ENCODE results near the gene BCKDK. TPM values are rescaled to one million over a fixed set of nuclear protein-coding genes. Genes with fewer than 3 reads are reported as not detected.
"Not testable (repeated sequence)": the region's sequence is repeated elsewhere in the genome, so short reads cannot be mapped to it uniquely, and the experiment has no call there.

BCKDK gene
- total RNA-seq, 2 donors from 2014 or later, result 34.6 to 36.3 TPM

DNA sequence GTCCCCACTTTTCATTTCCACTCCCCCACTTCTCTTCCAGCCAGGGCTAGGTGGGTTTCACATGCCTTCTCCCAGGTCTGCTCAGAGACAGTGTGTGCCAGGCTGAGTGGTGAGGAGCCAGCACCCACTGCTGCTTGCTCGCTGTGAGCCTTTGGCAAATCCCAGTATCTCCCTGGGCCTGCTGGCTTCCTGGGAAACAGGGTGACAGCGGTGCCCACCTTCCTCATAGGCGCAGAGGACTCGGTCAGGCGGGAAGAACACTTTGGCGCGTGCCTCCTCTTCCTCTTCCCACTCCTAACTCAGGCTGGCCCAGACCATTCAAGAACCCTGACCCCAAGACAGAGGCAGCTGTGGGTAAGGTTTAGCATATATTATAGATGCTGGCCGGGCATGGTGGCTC is 19.0 kb upstream of the BCKDK start:
- ATAC-seq (no peak), DNase-seq (no peak)
- intact Hi-C loops (cut with DNase I, micrococcal nuclease), result no loop called here

GRCh38 chr16:31090540-31090939 is 17.6 kb upstream of the BCKDK start:
- intact Hi-C loops (cut with DNase I, micrococcal nuclease), result no loop called here
- no peak for DNase-seq
- ATAC-seq, result no peak

DNA sequence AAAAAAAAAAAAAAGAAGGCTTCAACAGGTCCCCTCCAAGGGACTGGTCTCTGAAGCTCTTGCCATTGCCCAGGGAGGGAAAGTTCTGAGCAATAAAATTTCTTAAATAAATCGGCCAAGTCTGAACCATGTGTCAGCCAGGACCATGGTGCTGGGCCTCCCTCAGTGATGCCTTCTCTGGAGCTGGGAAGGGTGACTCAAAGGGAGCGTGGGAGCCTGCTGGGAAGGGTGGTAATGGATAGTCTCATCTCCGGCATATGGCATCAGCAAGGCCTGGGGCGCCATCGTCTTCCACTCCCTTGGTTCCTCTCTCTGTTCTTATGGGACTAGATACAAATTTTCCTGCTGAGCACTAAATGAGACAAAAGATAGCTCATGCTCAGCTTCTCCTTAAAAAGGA is 15.9 kb upstream of the BCKDK start:
- ATAC-seq, result no peak
- intact Hi-C loops (cut with DNase I, micrococcal nuclease), result no loop called here
- DNase-seq, result no peak

GRCh38 chr16:31093132-31093703 is 15.0 kb upstream of the BCKDK start:
- intact Hi-C loops (cut with DNase I, micrococcal nuclease), result no loop called here
- ATAC-seq (no peak), DNase-seq (no peak)

DNA sequence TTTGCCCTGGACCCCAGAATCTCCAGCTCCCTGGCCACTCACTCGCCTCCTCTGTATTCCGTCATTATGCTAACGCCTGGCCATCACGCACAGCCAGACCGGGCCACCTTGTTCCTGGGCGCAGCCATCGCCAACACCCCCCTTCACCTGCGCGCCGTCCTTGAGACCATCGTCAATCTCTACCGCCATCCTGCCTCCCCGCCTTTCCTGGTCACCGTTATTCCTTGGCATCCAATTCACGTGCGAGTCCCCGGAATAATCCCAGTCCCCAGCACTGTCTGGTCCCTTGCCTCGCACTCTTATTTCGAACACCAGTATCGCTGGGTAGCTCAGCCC is 14.1 kb upstream of the BCKDK start:
- DNase-seq (no peak), ATAC-seq (peak; percentile 10)
- intact Hi-C loops (cut with DNase I, micrococcal nuclease), result no loop called here

GRCh38 chr16:31094424-31095120 is 13.6 kb upstream of the BCKDK start, which contains the start of gene VKORC1:
Gene VKORC1 (minus strand): TSS chr16:31094797. CDS start chr16:31094729, 68 bp downstream.
- DNase-seq (peak; percentile 94 to 96), ATAC-seq (peak; percentile 92)
- intact Hi-C loops (cut with DNase I, micrococcal nuclease), result no loop called here

- ATAC-seq (no peak), DNase-seq (no peak)
- intact Hi-C loops (cut with DNase I, micrococcal nuclease), result no loop called here
Observed at GRCh38 chr16:31099860-31100638, 8.1 kb upstream of the BCKDK start.

GRCh38 chr16:31100876-31101641 is 7.1 kb upstream of the BCKDK start:
- DNase-seq; ATAC-seq; intact Hi-C loops (cut with DNase I, micrococcal nuclease): not testable (repeated sequence)

GRCh38 chr16:31105677-31106213 is 2.4 kb upstream of the BCKDK start:
- peak; percentile 86 to 87 for DNase-seq
- ATAC-seq, result peak; percentile 77
- intact Hi-C loops (cut with DNase I, micrococcal nuclease), result no loop called here

- DNase-seq (no peak), ATAC-seq (no peak)
- intact Hi-C loops (cut with DNase I, micrococcal nuclease), result no loop called here
Observed at GRCh38 chr16:31106509-31107464, 1.4 kb upstream of the BCKDK start.

GRCh38 chr16:31107465-31107867 is 720 bp upstream of the BCKDK start:
- intact Hi-C loops (cut with DNase I, micrococcal nuclease), result no loop called here
- DNase-seq (no peak), ATAC-seq (no peak)

GRCh38 chr16:31108794-31109558 is 790 bp downstream of the BCKDK start:
- DNase-seq (no peak), ATAC-seq (peak; percentile 12)
- intact Hi-C loops (cut with DNase I, micrococcal nuclease), result no loop called here

DNA sequence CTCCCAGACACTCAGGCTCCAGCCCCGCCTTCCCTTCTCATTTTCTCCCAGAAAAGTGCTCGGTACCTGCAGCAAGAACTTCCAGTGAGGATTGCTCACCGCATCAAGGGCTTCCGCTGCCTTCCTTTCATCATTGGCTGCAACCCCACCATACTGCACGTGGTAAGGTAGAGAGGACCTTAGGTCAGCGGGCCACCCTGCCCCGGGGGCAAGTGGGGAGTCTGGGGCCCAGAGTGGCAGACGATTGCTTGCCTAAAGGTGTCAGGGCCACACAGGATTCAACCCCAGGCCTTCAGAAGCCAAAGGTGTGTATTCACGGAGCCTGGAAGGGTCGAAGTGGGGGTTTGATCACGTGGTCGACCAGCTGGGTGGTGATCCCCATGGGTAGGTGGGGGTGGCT is 1.4 kb downstream of the BCKDK start:
- DNase-seq (no peak), ATAC-seq (no peak)
- intact Hi-C loops (cut with DNase I, micrococcal nuclease), result no loop called here

DNA sequence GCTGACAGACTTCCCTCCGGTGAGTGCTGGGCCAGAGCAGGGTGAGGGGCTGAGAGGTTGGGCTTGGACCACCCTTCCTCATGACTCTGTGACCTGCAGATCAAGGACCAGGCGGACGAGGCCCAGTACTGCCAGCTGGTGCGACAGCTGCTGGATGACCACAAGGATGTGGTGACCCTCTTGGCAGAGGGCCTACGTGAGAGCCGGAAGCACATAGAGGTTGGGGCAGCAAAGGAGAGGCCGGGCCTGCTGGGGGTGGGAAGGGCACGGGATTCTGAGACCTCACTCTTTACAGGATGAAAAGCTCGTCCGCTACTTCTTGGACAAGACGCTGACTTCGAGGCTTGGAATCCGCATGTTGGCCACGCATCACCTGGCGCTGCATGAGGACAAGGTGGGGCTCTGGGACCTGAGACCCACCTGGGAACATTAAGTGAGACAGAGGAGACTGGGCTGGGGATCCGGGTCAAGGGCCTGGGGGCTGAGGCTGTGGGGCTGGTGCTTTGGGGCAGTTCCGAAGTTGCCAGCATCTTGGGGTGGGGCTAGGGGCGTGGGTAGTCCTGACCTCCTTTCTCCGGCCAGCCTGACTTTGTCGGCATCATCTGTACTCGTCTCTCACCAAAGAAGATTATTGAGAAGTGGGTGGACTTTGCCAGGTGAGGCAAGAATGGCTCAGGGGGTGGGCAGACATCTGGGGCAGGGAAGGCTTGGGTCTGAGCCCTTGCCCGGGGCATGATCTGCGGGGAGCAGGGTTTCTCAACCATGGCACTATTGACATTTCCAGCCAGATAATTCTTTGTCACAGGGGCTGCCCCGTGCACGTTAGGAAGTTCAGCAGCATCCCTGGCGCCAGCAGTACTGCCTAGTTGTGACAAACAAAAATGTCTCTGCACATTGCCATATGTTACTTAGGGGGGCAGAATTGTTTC is 2.2 kb downstream of the BCKDK start:
- no peak for DNase-seq
- ATAC-seq, result no peak
- intact Hi-C loops (cut with DNase I, micrococcal nuclease), result no loop called here

DNA sequence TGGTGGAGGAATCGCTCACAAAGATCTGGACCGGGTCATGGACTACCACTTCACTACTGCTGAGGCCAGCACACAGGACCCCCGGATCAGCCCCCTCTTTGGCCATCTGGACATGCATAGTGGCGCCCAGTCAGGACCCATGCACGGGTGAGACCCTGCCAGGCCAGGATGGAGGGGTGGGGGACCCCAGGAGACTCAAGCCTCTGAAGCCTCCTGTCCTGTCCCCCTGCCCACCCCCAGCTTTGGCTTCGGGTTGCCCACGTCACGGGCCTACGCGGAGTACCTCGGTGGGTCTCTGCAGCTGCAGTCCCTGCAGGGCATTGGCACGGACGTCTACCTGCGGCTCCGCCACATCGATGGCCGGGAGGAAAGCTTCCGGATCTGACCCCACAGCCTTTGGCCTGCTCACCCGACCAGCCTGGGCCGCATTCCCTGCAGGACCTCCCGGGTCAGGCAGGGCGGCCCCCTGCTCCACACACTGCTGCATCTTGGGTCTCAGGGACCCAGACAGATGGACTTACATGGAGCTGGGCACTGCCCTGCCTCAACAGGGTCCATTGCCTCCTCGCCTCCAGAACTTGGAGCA is 3.8 kb downstream of the BCKDK start:
- DNase-seq, result no peak
- ATAC-seq, result no peak
- intact Hi-C loops (cut with DNase I, micrococcal nuclease), result no loop called here

GRCh38 chr16:31112711-31113110 is 4.5 kb downstream of the BCKDK start:
- ATAC-seq (no peak), DNase-seq (no peak)
- intact Hi-C loops (cut with DNase I, micrococcal nuclease), result no loop called here

Data from left colon (tissue), 2 donors.